T47D (cell line): ENCODE measurements around the gene GTF2H3.
"Not testable (repeated sequence)": the region's sequence is repeated elsewhere in the genome, so short reads cannot be mapped to it uniquely, and the experiment has no call there.

ENCODE experiments used
- DNase-seq, 2 experiments: peaks; one replicate each; pipeline versions ENCODE4 v3.0.0 to v3.0.0-alpha.2; 2011 to 2012; ENCODE audit warnings: low read depth in 1 of 2, low spot score in 1 of 2
- JUND ChIP-seq: IDR thresholded peaks from 2 replicates; pipeline ENCODE4 v1.6.1; 2012; ENCODE audit warnings: low read depth
- in situ Hi-C: cut with HindIII; loops from 2 replicates; pipeline ENCODE4 v1.10.0; 2016; ENCODE audit warnings: low sequenced_read_pairs, low pct_unique_long_range_greater_than_20kb

Gene GTF2H3

DNA sequence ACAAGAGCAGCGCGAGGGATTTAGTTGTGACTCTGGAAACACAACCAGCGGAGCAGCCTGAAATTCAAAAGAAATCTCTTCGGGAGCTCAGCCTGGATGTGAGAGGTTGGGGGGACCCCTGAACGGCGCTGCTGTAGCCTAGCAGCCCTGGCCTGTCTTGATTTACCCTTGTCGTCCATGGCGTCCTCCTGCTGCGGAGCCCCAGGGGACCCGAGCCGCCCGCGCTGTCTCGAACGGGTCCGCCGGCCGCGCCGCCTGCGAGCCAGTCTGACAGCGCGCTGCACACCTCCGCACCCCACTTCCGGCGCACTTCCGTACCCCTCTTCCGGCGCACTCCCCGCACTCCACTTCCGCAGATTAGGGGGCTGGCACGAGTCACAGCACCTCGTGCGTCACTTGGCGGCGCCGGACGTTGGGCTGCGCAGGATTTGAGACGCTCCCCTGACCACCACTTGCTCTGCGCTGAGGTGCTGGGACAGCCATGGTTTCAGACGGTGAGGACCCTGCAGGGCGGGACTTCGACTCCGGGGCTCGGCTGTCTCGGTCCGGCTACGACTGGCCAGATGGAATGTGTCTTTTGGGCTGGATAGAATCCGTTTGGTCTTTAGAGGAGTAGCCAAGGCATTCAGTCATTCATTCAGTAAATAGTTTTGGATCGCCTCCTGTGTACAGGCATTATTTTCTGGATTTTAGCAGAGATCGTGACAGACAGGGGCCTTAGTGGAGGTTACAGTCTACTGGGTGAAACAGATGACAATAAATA lies at the start of gene GTF2H3, which contains the start of gene EIF2B1:
GTF2H3 (plus strand) TSS at position 451 of the 763 bp plus-strand sequence; CDS start at position 482, 31 bp downstream.
EIF2B1 (minus strand) TSS at position 308 of the 763 bp plus-strand sequence; CDS start at position 179, 129 bp downstream.
- TF ChIP-seq JUND, result no peak
- DNase-seq, result peak; percentile 99
- in situ Hi-C loops, result no loop called here

- DNase-seq, result no peak
- no peak for TF ChIP-seq JUND
- in situ Hi-C loops, result no loop called here
Observed at GRCh38 chr12:123591702-123592481, 41.7 kb upstream of the GTF2H3 start.

GRCh38 chr12:123595729-123596128 lies 37.9 kb upstream of the GTF2H3 start:
- DNase-seq, result peak in 1 of 2 experiments; percentile 76
- TF ChIP-seq JUND, result no peak
- in situ Hi-C loops, result no loop called here

DNA sequence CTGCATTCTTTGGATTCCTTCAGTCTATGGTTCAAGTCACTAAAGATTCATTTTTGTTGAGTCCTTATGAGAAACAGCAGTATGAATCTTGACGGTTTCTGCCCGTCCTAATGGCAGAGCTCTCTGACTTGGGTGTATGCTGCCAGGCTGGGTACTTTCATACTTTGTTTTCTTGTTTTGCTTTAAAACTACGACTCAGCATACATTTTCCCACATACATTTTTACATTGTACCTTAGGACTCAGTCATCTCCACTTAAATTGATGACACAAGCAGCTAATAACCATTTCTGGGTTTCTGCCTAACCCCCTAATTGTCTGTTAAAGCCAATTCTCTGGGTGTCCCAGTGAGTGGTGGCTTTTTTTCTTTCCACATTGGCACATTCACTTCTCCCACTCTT lies 36.5 kb upstream of the GTF2H3 start:
- no peak for TF ChIP-seq JUND
- DNase-seq, result no peak
- in situ Hi-C loops, result no loop called here

DNA sequence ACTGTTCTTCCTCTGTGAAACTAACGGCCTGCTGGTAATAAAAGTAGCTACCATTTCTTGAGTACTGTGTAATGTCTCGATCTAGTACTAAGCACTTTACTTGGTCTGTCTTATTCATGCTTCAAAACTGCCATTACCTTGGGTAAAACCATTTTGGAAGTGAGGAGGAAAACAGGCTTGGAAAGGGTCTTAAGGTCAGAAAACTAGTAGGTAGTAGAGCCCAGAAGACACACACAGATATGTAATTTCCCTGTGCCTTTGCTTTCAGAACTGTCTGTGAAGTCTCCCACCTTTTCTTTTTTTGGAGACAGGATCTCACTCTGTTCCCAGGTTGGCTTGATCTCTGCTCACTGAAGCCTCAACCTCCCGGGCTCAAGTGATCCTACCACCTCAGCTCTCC lies 35.1 kb upstream of the GTF2H3 start:
- DNase-seq, result no peak
- TF ChIP-seq JUND, result no peak
- in situ Hi-C loops, result no loop called here

- TF ChIP-seq JUND, result no peak
- in situ Hi-C loops, result no loop called here
- DNase-seq, result no peak
Observed at GRCh38 chr12:123599310-123599709, 34.3 kb upstream of the GTF2H3 start.

DNA sequence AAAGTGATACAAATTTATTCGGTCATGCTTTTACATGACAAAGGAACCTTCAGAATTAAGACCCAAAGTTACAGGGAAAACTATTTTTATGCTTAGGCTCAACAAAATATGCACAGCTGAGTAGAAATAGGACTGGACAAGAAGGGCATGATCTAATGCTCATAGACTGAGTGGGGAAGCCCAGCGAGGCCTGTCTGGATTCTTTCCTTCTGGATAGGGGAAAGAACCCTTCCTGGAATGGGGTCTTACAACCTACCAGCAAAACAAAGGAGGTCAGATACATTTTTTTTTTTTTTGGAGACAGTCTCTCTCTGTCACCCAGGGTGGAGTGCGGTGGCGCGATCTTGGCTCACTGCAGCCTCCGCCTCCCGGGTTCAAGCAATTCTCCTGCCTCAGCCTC lies 33.9 kb upstream of the GTF2H3 start:
- in situ Hi-C loops, result no loop called here
- no peak for TF ChIP-seq JUND
- DNase-seq, result no peak

GRCh38 chr12:123601602-123602489 lies 31.8 kb upstream of the GTF2H3 start, which contains the start of gene DDX55:
DDX55 (plus strand) TSS chr12:123602099; CDS start chr12:123602149, 50 bp downstream.
- no peak for TF ChIP-seq JUND
- in situ Hi-C loops, result no loop called here
- DNase-seq, result peak; percentile 67 to 93

DNA sequence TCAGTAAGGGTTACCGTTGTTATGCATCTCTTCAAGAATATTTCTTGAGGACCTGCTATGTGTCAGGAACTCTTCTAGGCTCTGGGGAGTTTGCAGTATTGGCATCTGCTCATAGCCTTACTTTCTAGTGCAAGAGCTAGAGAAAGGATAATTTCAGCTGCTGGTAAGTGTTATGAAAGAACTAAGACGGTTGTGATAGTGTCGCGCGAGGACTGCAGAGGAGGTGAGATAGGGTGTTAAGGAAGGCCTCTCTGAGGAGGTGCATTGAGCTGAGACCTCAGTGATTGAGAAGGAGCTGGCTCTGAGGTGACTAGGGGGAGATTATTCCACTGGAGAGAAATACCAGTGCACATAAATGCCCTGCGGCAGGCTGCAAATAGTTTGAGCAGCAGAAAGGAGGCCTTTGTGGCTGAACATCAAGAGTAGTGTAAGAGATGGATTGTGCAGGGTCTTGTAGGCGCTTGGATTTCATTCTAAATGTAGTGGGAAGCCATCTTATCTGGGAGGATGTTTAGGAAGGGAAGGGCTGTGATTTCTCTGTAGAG lies 30.9 kb upstream of the GTF2H3 start:
- no peak for TF ChIP-seq JUND
- in situ Hi-C loops, result no loop called here
- DNase-seq, result peak in 1 of 2 experiments; percentile 26

- DNase-seq, in situ Hi-C loops: not testable (repeated sequence)
Observed at GRCh38 chr12:123603495-123603894, 30.1 kb upstream of the GTF2H3 start.

DNA sequence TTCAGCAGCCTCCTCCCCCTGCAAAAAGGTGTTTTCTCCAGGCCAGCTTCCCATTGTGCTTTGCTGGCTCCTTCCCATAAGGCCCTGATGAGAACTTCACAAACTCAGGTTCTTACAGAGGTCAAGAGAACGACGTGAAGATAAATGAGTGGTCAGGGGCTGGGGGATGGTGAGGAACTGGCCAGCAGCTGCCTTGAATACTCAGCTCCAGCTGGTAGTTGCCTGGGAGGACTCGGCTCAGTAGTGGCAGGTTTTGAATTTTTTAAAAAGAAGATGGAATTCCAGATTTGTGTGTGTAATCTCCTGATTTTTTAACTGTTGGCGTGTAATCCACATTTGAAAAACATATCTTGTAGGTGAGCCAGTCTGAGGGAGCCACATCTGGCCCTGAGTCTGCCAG lies 25.9 kb upstream of the GTF2H3 start:
- in situ Hi-C loops, result no loop called here
- no peak for TF ChIP-seq JUND
- no peak for DNase-seq

- in situ Hi-C loops, result no loop called here
- no peak for TF ChIP-seq JUND
- DNase-seq, result no peak
Observed at GRCh38 chr12:123608182-123608581, 25.4 kb upstream of the GTF2H3 start.
